IMR-90 (cell line): ENCODE results near the gene UBE2M. TPM values are rescaled to one million over a fixed set of nuclear protein-coding genes. Genes with fewer than 3 reads are reported as not detected.

ENCODE experiments used
- FOS ChIP-seq: fragments of 150-350 bp; IDR thresholded peaks from 2 replicates; pipeline ENCODE4 v1.6.1; 2016; ENCODE audit warnings: low read depth, low read length
- polyA plus RNA-seq, 3 experiments: library from polyadenylated mRNA; depleted of rRNA; stranded (reverse); fragments of >200 nt; gene quantifications; 2 replicates each; pipeline ENCODE4 v1.2.3, GENCODE V29; 2012; ENCODE audit warnings: low replicate concordance in 1 of 3
- total RNA-seq: library from RNA; depleted of rRNA; stranded (reverse); fragments of >200 nt; gene quantifications from 2 replicates; pipeline ENCODE4 v1.2.3, GENCODE V29; 2012
- TF ChIP-seq, protein P1 (sequence below): fragments of 150-350 bp; IDR thresholded peaks from 2 replicates; pipeline ENCODE4 v1.6.1; 2016; ENCODE audit warnings: low read depth, mild to moderate bottlenecking, low read length, moderate library complexity, borderline replicate concordance

UBE2M gene
- total and polyA plus RNA-seq, 2 of the 4 experiments (the other 2 are of a cell fraction) = 55.9 to 66.6 TPM

- TF ChIP-seq, protein P1, sequence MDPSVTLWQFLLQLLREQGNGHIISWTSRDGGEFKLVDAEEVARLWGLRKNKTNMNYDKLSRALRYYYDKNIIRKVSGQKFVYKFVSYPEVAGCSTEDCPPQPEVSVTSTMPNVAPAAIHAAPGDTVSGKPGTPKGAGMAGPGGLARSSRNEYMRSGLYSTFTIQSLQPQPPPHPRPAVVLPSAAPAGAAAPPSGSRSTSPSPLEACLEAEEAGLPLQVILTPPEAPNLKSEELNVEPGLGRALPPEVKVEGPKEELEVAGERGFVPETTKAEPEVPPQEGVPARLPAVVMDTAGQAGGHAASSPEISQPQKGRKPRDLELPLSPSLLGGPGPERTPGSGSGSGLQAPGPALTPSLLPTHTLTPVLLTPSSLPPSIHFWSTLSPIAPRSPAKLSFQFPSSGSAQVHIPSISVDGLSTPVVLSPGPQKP = no peak
- no peak for TF ChIP-seq FOS
Measured at GRCh38 chr19:58562122-58563033, 4.0 kb upstream of the UBE2M start (continued).
